Measurements from ENCODE around the gene TMPRSS3. TPM values are rescaled to one million over a fixed set of nuclear protein-coding genes. Genes with fewer than 3 reads are reported as not detected.

TMPRSS3 gene
- total RNA-seq, 4 donors from 2014 or later, result 0.34 to 1.6 (median 1.0) TPM; not detected in 1

GRCh38 chr21:42375506-42375905 is 20.3 kb downstream of the TMPRSS3 start:
- Histone ChIP-seq H3K4me1 (no peaks in the 10 kb centered on the region), H3K36me3 (no peaks in the 10 kb centered on the region), H3K9me3 (no peaks in the 10 kb centered on the region), H3K27me3 (peaks cover 45% of the 10 kb centered on the region), H3K27ac (no peak overlapping the region), H3K4me3 (no peak overlapping the region)
- 56% methylated on average over 2 of the region's 11 CpGs for WGBS
- no peak for DNase-seq (ENCODE audit: low spot score in 2 of 2)
- TF ChIP-seq POLR2A (IDR thresholded peaks at IDR 0.05), result no peak
- TF ChIP-seq EP300 (IDR thresholded peaks at IDR 0.05), result no peak
- no peak for TF ChIP-seq CTCF (IDR thresholded peaks at IDR 0.05)
- TF ChIP-seq POLR2AphosphoS5 (IDR thresholded peaks at IDR 0.05), result no peak

GRCh38 chr21:42374864-42375499 is 20.9 kb downstream of the TMPRSS3 start:
- no peak overlapping the region for H3K27ac ChIP-seq
- no peak for DNase-seq (ENCODE audit: low spot score in 2 of 2)
- 27% methylated on average over 23 of the region's 23 CpGs for WGBS
- TF ChIP-seq POLR2AphosphoS5 (IDR thresholded peaks at IDR 0.05) (no peak), POLR2A (IDR thresholded peaks at IDR 0.05) (no peak), EP300 (IDR thresholded peaks at IDR 0.05) (no peak), CTCF (IDR thresholded peaks at IDR 0.05) (no peak)
- H3K9me3 ChIP-seq, result no peaks in the 10 kb centered on the region
- H3K4me1 ChIP-seq, result no peaks in the 10 kb centered on the region
- no peak overlapping the region for H3K4me3 ChIP-seq
- H3K27me3 ChIP-seq, result peaks cover 48% of the 10 kb centered on the region
- H3K36me3 ChIP-seq, result no peaks in the 10 kb centered on the region

- Histone ChIP-seq H3K9me3 (no peaks in the 10 kb centered on the region), H3K4me3 (no peak overlapping the region), H3K27ac (no peak overlapping the region), H3K4me1 (no peaks in the 10 kb centered on the region), H3K27me3 (peaks cover 51% of the 10 kb centered on the region), H3K36me3 (no peaks in the 10 kb centered on the region)
- WGBS, result 63% methylated on average over 7 of the region's 7 CpGs
- no peak for DNase-seq (ENCODE audit: low spot score in 2 of 2)
- TF ChIP-seq EP300 (IDR thresholded peaks at IDR 0.05) (no peak), POLR2A (IDR thresholded peaks at IDR 0.05) (no peak), POLR2AphosphoS5 (IDR thresholded peaks at IDR 0.05) (no peak), CTCF (IDR thresholded peaks at IDR 0.05) (no peak)
Observed at GRCh38 chr21:42374457-42374856, 21.4 kb downstream of the TMPRSS3 start.

GRCh38 chr21:42373908-42374455 is 21.9 kb downstream of the TMPRSS3 start:
- TF ChIP-seq CTCF (IDR thresholded peaks at IDR 0.05) (no peak), POLR2AphosphoS5 (IDR thresholded peaks at IDR 0.05) (no peak), EP300 (IDR thresholded peaks at IDR 0.05) (no peak), POLR2A (IDR thresholded peaks at IDR 0.05) (no peak)
- Histone ChIP-seq H3K27me3 (peaks cover 54% of the 10 kb centered on the region), H3K4me1 (no peaks in the 10 kb centered on the region), H3K4me3 (no peak overlapping the region), H3K9me3 (no peaks in the 10 kb centered on the region), H3K36me3 (no peaks in the 10 kb centered on the region), H3K27ac (no peak overlapping the region)
- WGBS, result 69% methylated on average over 16 of the region's 16 CpGs
- DNase-seq (ENCODE audit: low spot score in 2 of 2), result no peak

GRCh38 chr21:42373196-42373907 is 22.5 kb downstream of the TMPRSS3 start:
- H3K27me3 ChIP-seq, result peaks cover 54% of the 10 kb centered on the region
- no peaks in the 10 kb centered on the region for H3K9me3 ChIP-seq
- DNase-seq (ENCODE audit: low spot score in 2 of 2), result no peak
- TF ChIP-seq POLR2AphosphoS5 (IDR thresholded peaks at IDR 0.05), result no peak
- H3K4me3 ChIP-seq, result no peak overlapping the region
- no peaks in the 10 kb centered on the region for H3K4me1 ChIP-seq
- no peak overlapping the region for H3K27ac ChIP-seq
- WGBS, result 79% methylated on average over 19 of the region's 25 CpGs
- no peaks in the 10 kb centered on the region for H3K36me3 ChIP-seq
